Right cardiac atrium (tissue), 5 donors: ENCODE measurements around the gene GPR32. TPM values are rescaled to one million over a fixed set of nuclear protein-coding genes. Genes with fewer than 3 reads are reported as not detected.
"Not testable (repeated sequence)": the region's sequence is repeated elsewhere in the genome, so short reads cannot be mapped to it uniquely, and the experiment has no call there.

Source experiments
- ATAC-seq, 2 donors: fragments of 200-7000 bp; cut with Tn5 transposase; one replicate each; pipeline versions ENCODE4 v1.8.0 to v1.9.1; 2020; ENCODE audit warnings: moderate library complexity in 2 of 2, mild to moderate bottlenecking in 1 of 2
- DNase-seq, 3 donors: peaks; one replicate each; pipeline ENCODE4 v3.0.0-alpha.2; 2020
- H3K27ac ChIP-seq: one replicate; pipeline ENCODE4 v1.5.1; 2013; ENCODE audit warnings: mild to moderate bottlenecking, low read length, control low read depth, moderate library complexity
- H3K27me3 ChIP-seq: one replicate; pipeline ENCODE4 v1.6.1; 2013; ENCODE audit not compliant: control insufficient read depth, insufficient read depth
- H3K4me1 ChIP-seq: one replicate; pipeline ENCODE4 v1.6.1; 2013; ENCODE audit warnings: low read length; ENCODE audit not compliant: control insufficient read depth, insufficient read depth
- H3K4me3 ChIP-seq: one replicate; pipeline ENCODE4 v1.5.1; 2013; ENCODE audit warnings: low read length, control low read depth
- H3K9me3 ChIP-seq: one replicate; pipeline ENCODE4 v1.6.1; 2013; ENCODE audit warnings: low read length; ENCODE audit not compliant: control insufficient read depth
- WGBS: extraction: QIAGEN DNeasy Blood & Tissue Kit; methylation state at CpG from one replicate; pipeline ENCODE4 v1.1.7; 2013; 5-methylcytosine and 5-hydroxymethylcytosine counted together
- intact Hi-C, 4 donors: fragments of 100-400 bp; cut with DNase I; formaldehyde crosslinking; loops; one replicate each; pipeline versions ENCODE4 v1.11.0 to v1.14.0; 2022 to 2023
- polyA plus RNA-seq: library from polyadenylated mRNA; stranded (reverse); fragments of 200-250 nt; gene quantifications from one replicate; pipeline ENCODE4 v1.2.3, GENCODE V29; 2013
- total RNA-seq, 4 donors: library from RNA; stranded (reverse); fragmentation: NEBNext Ultra II Directional; extraction: Animal tissue kit (Norgen Biotek cat#: 25700); gene quantifications; one replicate each; pipeline ENCODE4 v1.2.1, GENCODE V29; 2021
- donor health status: healthy with polysubstance abuse.
- donor health status: DM: no; HTN: yes; CAD: no.
- donor health status: DM: no; HTN: no; CAD: no.
- donor health status: DM: no; HTN: yes; CAD: no; lungs with severe emphysema.
- donor health status: DM: yes; HTN: yes; CAD: no.

GPR32 gene
- total and polyA plus RNA-seq, 5 donors, result not detected

GRCh38 chr19:50750010-50750409 lies 20.3 kb upstream of the GPR32 start:
- H3K27ac ChIP-seq, result no peak overlapping the region
- H3K27me3 ChIP-seq, result no peaks in the 10 kb centered on the region
- intact Hi-C loops, result no loop called here

GRCh38 chr19:50753879-50754278 lies 16.4 kb upstream of the GPR32 start:
- WGBS, result 78% methylated on average over 4 of the region's 4 CpGs

More at GRCh38 chr19:50750010-50750409, 20.3 kb upstream of the GPR32 start:
- DNase-seq, result no peak
- H3K4me3 ChIP-seq, result no peak overlapping the region
- no peak for ATAC-seq
- no peaks in the 10 kb centered on the region for H3K4me1 ChIP-seq
- WGBS, result 40% methylated on average over 15 of the region's 15 CpGs
- no peaks in the 10 kb centered on the region for H3K9me3 ChIP-seq

GRCh38 chr19:50756244-50756643 lies 14.0 kb upstream of the GPR32 start:
- H3K27ac ChIP-seq, H3K27me3 ChIP-seq, DNase-seq, ATAC-seq, intact Hi-C loops, H3K4me3 ChIP-seq, H3K4me1 ChIP-seq, H3K9me3 ChIP-seq: not testable (repeated sequence)
- 63% methylated on average over 8 of the region's 8 CpGs for WGBS

More at GRCh38 chr19:50753879-50754278, 16.4 kb upstream of the GPR32 start:
- DNase-seq (no peak), ATAC-seq (no peak)
- Histone ChIP-seq H3K4me1 (no peaks in the 10 kb centered on the region), H3K27me3 (no peaks in the 10 kb centered on the region), H3K4me3 (no peak overlapping the region), H3K9me3 (no peaks in the 10 kb centered on the region), H3K27ac (no peak overlapping the region)
- intact Hi-C loops, result no loop called here

- WGBS, result over 99% methylated on average over 3 of the region's 3 CpGs
- H3K4me3 ChIP-seq, DNase-seq, ATAC-seq, H3K4me1 ChIP-seq, H3K27me3 ChIP-seq, intact Hi-C loops, H3K27ac ChIP-seq, H3K9me3 ChIP-seq: not testable (repeated sequence)
Observed at GRCh38 chr19:50757624-50758023, 12.6 kb upstream of the GPR32 start.

DNA sequence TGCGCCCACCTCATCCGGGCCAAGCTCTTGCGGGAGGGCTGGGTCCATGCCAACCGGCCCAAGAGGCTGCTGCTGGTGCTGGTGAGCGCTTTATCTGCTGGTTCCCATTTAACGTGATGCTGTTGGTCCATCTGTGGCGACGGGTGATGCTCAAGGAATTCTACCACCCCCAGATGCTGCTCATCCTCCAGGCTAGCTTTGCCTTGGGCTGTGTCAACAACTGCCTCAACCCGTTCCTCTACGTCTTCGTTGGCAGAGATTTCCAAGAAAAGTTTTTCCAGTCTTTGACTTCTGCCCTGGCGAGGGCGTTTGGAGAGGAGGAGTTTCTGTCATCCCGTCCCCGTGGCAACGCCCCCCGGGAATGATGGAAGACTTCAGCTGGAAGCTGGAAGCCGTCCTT lies 11.2 kb upstream of the GPR32 start:
- H3K9me3 ChIP-seq, intact Hi-C loops, H3K27ac ChIP-seq, DNase-seq, H3K4me1 ChIP-seq, H3K27me3 ChIP-seq, ATAC-seq, H3K4me3 ChIP-seq: not testable (repeated sequence)
- WGBS, result 75% methylated on average over 18 of the region's 18 CpGs

DNA sequence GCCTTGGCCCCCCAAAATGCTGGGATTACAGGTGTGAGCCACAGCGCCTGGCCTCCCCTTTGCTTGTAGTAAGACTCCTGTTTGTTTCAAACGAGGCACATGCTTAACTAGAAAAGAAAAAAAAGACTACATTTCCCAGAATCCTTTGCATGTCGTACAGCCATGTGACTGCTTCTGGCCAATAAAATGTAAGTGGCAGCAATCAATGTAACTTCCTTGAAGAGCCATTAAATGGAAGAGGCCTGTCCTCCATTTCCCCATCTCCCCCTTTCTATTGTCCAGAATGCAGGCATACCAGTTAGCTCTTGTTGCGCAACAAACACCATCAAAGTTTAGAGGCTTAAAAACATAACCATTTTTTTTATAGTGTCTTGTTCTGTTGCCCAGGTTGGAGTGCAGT lies 10.4 kb upstream of the GPR32 start:
- H3K27ac ChIP-seq, result no peak overlapping the region
- no peaks in the 10 kb centered on the region for H3K9me3 ChIP-seq
- 72% methylated on average over 4 of the region's 4 CpGs for WGBS
- H3K4me1 ChIP-seq, result no peaks in the 10 kb centered on the region
- no peaks in the 10 kb centered on the region for H3K27me3 ChIP-seq
- DNase-seq, result no peak
- H3K4me3 ChIP-seq, result no peak overlapping the region
- no peak for ATAC-seq
- intact Hi-C loops, result no loop called here

GRCh38 chr19:50761501-50761900 lies 8.8 kb upstream of the GPR32 start:
- H3K9me3 ChIP-seq, H3K27ac ChIP-seq, intact Hi-C loops, H3K4me3 ChIP-seq, DNase-seq, H3K27me3 ChIP-seq, ATAC-seq, H3K4me1 ChIP-seq: not testable (repeated sequence)
- WGBS, result 61% methylated on average over 3 of the region's 3 CpGs

GRCh38 chr19:50763521-50763920 lies 6.7 kb upstream of the GPR32 start:
- H3K27ac ChIP-seq, DNase-seq, H3K4me3 ChIP-seq, H3K9me3 ChIP-seq, H3K4me1 ChIP-seq, H3K27me3 ChIP-seq, ATAC-seq, intact Hi-C loops: not testable (repeated sequence)
- 67% methylated on average over 13 of the region's 13 CpGs for WGBS

GRCh38 chr19:50764409-50764808 lies 5.9 kb upstream of the GPR32 start:
- H3K27ac ChIP-seq, result no peak overlapping the region
- no peaks in the 10 kb centered on the region for H3K9me3 ChIP-seq
- H3K27me3 ChIP-seq, result no peaks in the 10 kb centered on the region
- WGBS, result 67% methylated on average over 7 of the region's 7 CpGs
- intact Hi-C loops, result no loop called here
- no peak for ATAC-seq
- no peak for DNase-seq
- no peaks in the 10 kb centered on the region for H3K4me1 ChIP-seq
- no peak overlapping the region for H3K4me3 ChIP-seq

GRCh38 chr19:50766746-50767145 lies 3.5 kb upstream of the GPR32 start:
- H3K4me3 ChIP-seq, H3K27ac ChIP-seq, H3K4me1 ChIP-seq, ATAC-seq, H3K9me3 ChIP-seq, intact Hi-C loops, DNase-seq, H3K27me3 ChIP-seq: not testable (repeated sequence)
- 71% methylated on average over 12 of the region's 12 CpGs for WGBS

DNA sequence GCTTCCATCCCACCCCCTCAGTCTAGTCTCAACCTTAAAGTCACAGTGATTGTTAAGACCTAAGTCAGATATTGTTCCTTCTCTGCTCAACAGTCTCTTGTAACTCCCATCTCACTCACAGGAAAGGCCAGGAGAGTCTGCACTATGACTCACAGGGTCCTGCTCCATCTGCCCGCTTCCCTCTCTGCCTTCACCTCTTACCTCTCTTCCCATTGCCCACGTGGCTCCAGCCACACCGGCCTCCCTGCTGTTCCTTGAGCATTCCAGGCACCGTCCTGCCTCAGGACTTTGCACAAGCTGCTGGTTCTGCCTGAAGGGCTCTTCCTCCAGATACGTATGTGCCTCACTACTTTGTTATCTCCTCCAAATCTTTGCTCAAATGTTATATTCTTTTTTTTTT lies 3.0 kb upstream of the GPR32 start:
- H3K4me1 ChIP-seq, H3K9me3 ChIP-seq, H3K27me3 ChIP-seq, H3K27ac ChIP-seq, DNase-seq, H3K4me3 ChIP-seq, intact Hi-C loops, ATAC-seq: not testable (repeated sequence)
- 35% methylated on average over 5 of the region's 5 CpGs for WGBS

DNA sequence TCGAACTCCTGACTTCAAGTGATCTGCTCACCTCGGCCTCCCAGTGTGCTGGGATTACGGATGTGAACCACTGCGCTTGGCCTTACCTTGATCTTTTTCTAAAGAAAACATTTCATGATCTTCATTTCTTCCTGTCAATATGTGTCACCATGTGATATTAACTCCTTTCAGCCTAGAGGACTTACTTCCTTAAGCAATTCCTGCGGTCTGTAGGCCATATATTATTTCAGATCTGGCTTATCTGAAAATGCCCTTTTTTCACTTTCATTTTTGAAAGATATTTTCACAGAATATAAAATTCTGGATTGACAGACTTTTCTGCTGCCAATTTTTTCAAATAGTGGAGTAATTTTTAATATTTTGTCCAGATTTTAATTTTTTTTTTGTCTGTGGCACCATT lies 2.0 kb upstream of the GPR32 start:
- WGBS, result 59% methylated on average over 5 of the region's 5 CpGs
- H3K4me3 ChIP-seq, result no peak overlapping the region
- no peak for ATAC-seq

More for the DNA sequence above, 2.0 kb upstream of the GPR32 start:
- DNase-seq, result no peak
- H3K4me1 ChIP-seq, result no peaks in the 10 kb centered on the region
- H3K27me3 ChIP-seq, result no peaks in the 10 kb centered on the region
- intact Hi-C loops, result no loop called here
- H3K27ac ChIP-seq, result no peak overlapping the region
- H3K9me3 ChIP-seq, result no peaks in the 10 kb centered on the region
